GM19328 (cell line): ENCODE data around the gene UBE2G2.

Source experiments
- ATAC-seq: cut with Tn5 transposase; IDR thresholded peaks from one replicate; pipeline ENCODE4 v1.9.1; 2021; ENCODE audit warnings: mild to moderate bottlenecking, moderate library complexity; ENCODE audit not compliant: unreplicated experiment

The UBE2G2 gene

GRCh38 chr21:44791993-44792392, 9.6 kb downstream of the UBE2G2 start:
- ATAC-seq: no peak

GRCh38 chr21:44791246-44791645, 10.4 kb downstream of the UBE2G2 start:
- no peak for ATAC-seq

- no peak for ATAC-seq
Measured at GRCh38 chr21:44790368-44790767, 11.3 kb downstream of the UBE2G2 start.

GRCh38 chr21:44789880-44790279, 11.7 kb downstream of the UBE2G2 start:
- ATAC-seq: no peak

GRCh38 chr21:44785620-44786335, 15.8 kb downstream of the UBE2G2 start:
- ATAC-seq: no peak

- ATAC-seq: no peak
Measured at GRCh38 chr21:44784810-44785209, 16.8 kb downstream of the UBE2G2 start.

GRCh38 chr21:44783020-44783696, 18.5 kb downstream of the UBE2G2 start:
- ATAC-seq: no peak

GRCh38 chr21:44780767-44781459, 20.7 kb downstream of the UBE2G2 start:
- no peak for ATAC-seq

GRCh38 chr21:44780137-44780502, 21.5 kb downstream of the UBE2G2 start:
- ATAC-seq: no peak

GRCh38 chr21:44779417-44780136, 22.0 kb downstream of the UBE2G2 start:
- ATAC-seq: no peak

GRCh38 chr21:44778983-44779382, 22.6 kb downstream of the UBE2G2 start:
- ATAC-seq: no peak

GRCh38 chr21:44778499-44778911, 23.1 kb downstream of the UBE2G2 start:
- no peak for ATAC-seq

GRCh38 chr21:44778094-44778493, 23.5 kb downstream of the UBE2G2 start:
- no peak for ATAC-seq

GRCh38 chr21:44774972-44775371, 26.6 kb downstream of the UBE2G2 start:
- no peak for ATAC-seq

GRCh38 chr21:44773291-44773932, 28.2 kb downstream of the UBE2G2 start:
- ATAC-seq: no peak

GRCh38 chr21:44771896-44772525, 29.6 kb downstream of the UBE2G2 start:
- no peak for ATAC-seq

- no peak for ATAC-seq
Measured at GRCh38 chr21:44767834-44768831, 33.5 kb downstream of the UBE2G2 start.

GRCh38 chr21:44766818-44767354, 34.7 kb downstream of the UBE2G2 start:
- ATAC-seq: no peak
